ENCODE results near the gene RASSF5.

Gene RASSF5

GRCh38 chr1:206517784-206518183, 10.5 kb downstream of the RASSF5 start:
- no peak for DNase-seq

DNA sequence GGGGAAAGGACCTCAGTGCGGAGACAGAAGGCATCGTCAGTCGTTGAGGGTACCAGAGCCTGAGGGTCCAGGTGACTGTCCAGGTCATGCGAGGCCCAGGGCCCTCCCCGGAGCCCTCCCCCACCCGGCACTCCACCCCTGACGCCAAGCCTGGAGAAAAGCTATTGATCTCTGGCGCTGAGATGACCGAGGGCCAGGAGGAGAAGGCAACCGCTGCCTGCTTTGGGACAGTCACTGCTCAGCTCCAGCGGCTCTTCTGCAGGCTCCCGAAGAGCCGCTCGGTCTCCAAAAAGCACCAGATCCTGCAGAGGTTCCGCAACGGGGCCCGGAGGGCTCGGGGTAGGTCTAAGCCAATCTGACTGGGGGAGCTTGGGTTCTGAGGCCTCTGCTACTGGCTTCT, 10.9 kb downstream of the RASSF5 start:
- no peak for DNase-seq

DNA sequence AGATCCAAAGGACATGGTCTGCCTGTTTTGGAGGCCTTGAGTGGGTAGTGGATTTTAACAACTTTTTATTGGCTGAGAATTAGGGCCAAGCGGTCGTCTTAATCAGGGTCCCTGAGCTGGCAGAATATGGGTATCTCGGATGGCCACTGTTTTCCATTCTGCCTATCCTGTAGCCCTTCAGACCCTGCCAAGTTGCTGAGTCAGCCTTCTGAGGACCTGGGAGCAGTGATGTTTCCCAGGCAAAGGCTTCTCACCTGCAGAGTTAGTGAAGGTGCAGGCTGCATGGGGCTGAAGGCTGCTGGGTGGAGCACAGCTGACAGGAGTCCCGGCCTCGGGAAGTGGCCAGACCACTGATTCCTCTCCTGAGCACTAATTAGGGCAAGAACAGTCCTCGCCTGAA, 11.4 kb downstream of the RASSF5 start:
- no peak for DNase-seq

GRCh38 chr1:206521127-206521526, 13.8 kb downstream of the RASSF5 start:
- no peak for DNase-seq

GRCh38 chr1:206521694-206522402, 14.5 kb downstream of the RASSF5 start:
- DNase-seq: no peak

- no peak for DNase-seq
Measured at GRCh38 chr1:206524739-206525364, 17.5 kb downstream of the RASSF5 start.

DNA sequence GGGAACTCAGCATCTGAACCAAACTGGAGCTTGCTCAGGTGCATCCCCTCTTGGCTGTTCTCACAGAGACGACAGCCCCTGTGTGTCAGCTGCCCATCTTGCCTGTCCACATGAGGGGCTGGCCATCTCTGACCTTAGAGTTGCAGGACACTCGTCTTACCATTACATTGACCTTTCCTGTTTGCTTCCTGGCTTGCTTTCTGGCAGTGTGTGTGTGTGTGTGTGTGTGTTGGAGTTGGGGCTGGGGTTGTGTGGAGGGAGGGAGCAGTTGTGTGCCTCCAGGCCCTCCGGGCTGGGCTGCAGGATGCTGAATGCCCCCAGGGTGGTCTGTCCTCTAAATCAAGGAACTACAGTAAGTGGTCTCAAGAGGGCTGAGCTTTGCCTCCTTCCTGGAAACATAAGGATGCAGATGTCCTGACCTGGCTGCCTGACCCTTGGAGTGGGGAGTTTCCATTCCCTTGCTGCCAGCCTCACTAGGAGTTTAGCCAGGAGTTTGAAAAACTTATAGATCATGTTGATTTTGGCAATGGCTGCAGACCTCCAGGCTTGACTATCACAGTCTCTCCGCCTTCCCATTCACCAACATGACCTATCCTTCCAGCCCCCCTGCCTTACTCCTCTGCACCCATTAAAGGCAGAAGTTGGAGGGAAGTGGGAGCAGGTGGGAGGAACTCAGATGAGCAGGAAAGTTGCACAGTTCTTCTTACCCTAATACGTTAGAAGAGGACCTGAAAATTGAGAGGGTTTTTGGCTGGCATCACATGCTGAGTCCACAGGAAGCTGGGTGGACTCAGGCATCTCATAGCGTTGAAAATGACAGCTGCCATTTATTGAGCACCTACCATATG, 19.0 kb downstream of the RASSF5 start:
- no peak for DNase-seq

- no peak for DNase-seq
Measured at GRCh38 chr1:206529425-206529824, 22.1 kb downstream of the RASSF5 start.

- no peak for DNase-seq
Measured at GRCh38 chr1:206532368-206532767, 25.0 kb downstream of the RASSF5 start.

DNA sequence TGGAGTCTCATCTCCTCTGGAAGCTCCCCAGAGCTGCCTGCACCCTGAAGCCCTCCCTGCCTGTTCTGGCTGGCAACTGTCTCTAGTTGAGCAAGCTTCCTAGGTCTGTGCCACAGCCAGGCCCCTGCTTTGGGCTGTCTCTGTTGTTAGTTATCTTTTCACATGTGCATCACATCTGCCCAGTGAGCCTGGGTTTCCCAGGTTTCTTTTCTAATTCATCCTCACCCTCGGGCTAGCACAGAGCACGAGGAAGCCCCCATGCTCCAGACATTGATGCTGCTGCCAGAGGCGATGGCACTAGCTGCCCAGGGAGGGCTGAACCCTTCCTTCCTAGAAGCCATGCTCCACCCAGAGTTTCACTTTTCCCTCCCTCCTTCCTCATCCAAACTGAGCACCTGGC, 27.2 kb downstream of the RASSF5 start:
- DNase-seq: no peak

GRCh38 chr1:206535853-206536188, 28.5 kb downstream of the RASSF5 start:
- no peak for DNase-seq

GRCh38 chr1:206537141-206537540, 29.8 kb downstream of the RASSF5 start:
- DNase-seq: no peak

DNA sequence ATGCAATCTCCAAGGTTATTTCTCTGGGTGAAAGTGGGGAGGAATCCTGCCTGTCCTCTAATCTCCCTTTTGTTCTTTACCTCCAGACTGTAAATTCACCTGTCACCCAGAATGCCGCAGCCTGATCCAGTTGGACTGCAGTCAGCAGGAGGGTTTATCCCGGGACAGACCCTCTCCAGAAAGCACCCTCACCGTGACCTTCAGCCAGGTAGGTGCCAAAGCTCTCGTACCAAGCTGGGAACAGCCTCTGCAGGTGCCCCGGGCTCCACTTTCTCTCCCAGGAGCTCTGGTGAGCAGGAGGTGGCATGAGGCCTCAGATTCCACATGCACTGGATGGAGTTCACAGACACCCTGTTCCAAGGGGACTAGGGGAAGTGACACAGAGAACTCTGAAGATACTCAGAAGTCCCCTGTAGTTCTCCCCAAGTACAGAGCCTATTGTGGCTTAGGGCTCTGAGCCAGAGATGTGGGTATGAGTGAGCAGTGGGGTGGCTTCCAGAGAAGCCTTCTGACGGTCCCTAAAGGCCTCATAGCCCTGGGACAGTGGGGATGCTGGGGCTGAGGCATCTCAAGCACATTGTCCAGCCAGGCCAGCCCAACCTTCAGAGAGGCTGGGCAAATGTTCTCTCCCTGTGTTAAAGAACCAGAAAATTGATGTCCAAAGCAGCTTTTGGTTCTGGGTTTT, 30.9 kb downstream of the RASSF5 start:
- no peak for DNase-seq

DNA sequence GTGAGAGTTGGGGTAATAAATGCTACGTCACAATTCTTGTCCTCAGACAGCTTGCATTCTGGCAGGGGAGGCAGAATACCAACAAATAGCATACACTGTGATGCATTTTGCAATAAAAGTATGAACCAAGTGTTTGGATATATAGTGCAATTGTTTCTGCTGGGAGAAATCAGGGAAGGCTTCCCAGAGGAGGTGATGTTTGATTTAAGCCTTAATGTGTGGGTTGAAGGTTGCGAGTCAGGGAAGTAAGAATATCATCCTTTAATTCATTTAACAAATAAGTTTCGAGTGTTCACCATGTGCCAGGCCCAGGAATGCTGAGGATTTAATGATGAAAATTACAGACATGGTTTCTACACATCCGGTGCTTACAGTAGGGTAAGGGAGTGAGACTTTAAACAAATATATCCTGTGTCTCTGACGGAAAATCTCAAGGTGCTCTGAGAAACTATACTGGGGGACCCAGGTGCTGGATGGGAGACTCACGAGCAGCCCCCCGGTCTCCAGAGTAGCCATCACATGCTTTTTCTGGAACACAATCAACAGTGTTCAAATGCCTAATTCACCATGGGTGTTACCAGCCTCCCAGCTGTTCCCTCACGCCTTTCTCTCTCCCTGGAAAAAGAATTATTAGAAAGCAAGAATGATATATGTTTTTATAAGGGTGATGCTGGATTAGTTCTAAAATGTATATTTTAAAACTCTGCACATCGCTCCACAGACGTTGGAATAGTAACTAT, 31.7 kb downstream of the RASSF5 start:
- DNase-seq: no peak

- no peak for DNase-seq
Measured at GRCh38 chr1:206540044-206540780, 32.9 kb downstream of the RASSF5 start.

DNA sequence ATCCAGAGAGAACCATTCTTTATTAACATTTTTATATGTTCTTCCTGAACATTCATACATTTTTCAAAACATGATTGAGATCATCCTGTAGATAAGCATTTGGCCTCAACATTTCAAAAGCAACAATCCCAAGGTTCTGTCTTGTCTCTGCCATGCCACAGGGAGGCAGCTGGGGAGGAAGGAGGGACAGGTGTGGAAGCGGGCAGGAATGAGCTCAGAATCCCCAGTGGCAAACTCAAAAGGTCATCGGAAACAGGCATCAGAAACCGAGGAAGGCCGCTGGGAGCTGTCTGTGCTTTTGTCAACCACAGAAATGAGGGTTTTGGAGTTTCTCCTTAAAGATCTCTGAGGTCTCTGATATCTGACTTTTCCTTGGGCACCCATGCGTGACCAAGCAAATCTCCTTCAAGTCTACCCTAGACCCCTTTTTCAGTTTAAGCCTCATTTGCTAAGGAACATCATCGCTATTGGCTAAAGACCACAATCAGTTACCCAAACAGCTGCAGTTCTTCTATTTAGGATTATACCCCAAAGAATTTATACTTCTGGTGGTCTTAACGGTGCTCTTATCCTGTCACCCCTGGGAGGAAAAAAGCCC, 34.0 kb downstream of the RASSF5 start:
- DNase-seq: no peak

- DNase-seq: peak in 1 of 2 donors; percentile 84
Measured at GRCh38 chr1:206544562-206545257, 37.4 kb downstream of the RASSF5 start.

DNA sequence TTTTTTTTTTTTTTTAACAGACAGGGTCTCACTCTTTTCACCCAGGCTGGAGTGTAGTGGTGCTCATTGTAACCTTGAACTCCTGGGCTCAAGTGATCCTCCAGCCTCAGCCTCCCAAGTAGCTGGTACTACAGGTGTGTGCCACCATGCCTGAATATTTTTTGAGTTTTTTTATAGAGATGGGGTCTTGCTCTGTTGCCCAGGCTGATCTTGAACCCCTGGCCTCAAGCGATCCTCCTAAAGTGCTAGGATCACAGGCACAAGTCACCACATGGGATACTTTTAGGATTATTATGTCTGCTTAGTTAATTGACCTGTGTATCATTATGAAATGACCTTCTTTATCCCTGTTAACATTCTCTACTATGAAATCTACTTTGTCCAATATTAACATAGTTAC, 38.0 kb downstream of the RASSF5 start:
- DNase-seq: no peak

- no peak for DNase-seq
Measured at GRCh38 chr1:206547104-206547503, 39.8 kb downstream of the RASSF5 start.

DNA sequence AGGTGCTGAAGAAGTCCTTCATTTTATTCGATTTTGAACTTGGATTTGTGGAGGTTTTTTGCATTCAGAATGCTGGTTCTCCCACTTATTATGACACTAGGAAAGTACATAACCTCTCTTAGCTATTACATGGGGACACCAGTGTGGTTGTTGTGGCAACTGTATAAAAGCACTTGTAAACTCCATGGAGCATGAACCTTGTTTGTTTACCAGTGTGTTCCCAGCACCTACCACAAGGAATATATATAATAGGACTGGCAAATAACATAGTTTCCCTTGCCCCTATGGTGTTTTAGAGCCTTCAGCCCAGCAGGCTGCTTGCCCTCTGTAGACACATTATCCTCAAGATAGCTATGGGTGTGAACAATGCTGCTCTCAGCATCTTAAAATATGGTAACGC, 43.1 kb downstream of the RASSF5 start:
- DNase-seq: no peak
